Renal pelvis (tissue), 4 donors: ENCODE data around the gene ZNRF1. TPM values are rescaled to one million over a fixed set of nuclear protein-coding genes. Genes with fewer than 3 reads are reported as not detected.
"Not testable (repeated sequence)": the region's sequence is repeated elsewhere in the genome, so short reads cannot be mapped to it uniquely, and the experiment has no call there.

ENCODE experiments used
- DNase-seq: peaks from one replicate; pipeline ENCODE4 v3.0.0-alpha.2; 2013
- polyA plus RNA-seq, 3 donors: library from polyadenylated mRNA; unstranded; fragments of 120-200 nt; gene quantifications; one replicate each; pipeline ENCODE4 v1.2.1, GENCODE V29; 2013; ENCODE audit not compliant: insufficient read length in 3 of 3

Gene ZNRF1
- polyA plus RNA-seq, 3 donors = 29.4 to 37.3 (median 34.9) TPM

- no peak for DNase-seq
These were observed 112.7 kb downstream of the ZNRF1 start for GRCh38 chr16:75111514-75111940.

- no peak for DNase-seq
These were observed 113.3 kb downstream of the ZNRF1 start for GRCh38 chr16:75111961-75112733.

- no peak for DNase-seq
These were observed 114.1 kb downstream of the ZNRF1 start for GRCh38 chr16:75112734-75113491.

DNA sequence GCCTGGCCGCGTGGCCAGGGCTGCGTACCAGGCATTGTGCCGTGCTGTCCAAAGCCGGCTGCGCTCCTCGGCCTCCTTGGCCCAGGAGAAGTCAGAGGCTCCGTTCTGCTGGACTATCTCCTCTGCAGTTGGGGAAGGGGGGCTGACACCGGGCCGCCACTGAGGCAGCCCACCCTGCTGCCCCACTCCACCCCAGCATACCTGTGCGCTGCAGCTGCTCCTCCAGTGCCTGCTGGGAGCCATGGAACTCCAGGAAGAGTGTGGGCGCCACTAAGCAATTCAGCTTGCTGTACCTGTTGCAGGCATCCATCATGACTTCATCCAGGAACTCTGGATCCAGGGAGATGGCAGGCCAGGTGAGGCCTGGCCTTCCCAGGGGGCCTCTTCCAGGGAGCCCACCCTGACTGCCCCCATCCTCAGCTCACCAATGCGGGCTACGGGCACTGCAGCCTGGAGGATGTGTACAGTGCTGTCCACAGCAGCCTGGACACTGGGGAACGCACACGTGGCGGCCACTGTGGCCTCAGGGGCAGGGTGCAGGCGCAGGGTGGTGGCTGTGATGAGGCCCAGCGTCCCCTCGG, 114.8 kb downstream of the ZNRF1 start:
- no peak for DNase-seq

GRCh38 chr16:75114179-75114945, 115.5 kb downstream of the ZNRF1 start:
- DNase-seq = no peak

- no peak for DNase-seq
These were observed 116.4 kb downstream of the ZNRF1 start for GRCh38 chr16:75114946-75115825.

GRCh38 chr16:75116081-75116910, 117.5 kb downstream of the ZNRF1 start, which contains the start of gene LDHD:
LDHD (minus strand) TSS chr16:75116780; CDS start chr16:75116720, 60 bp downstream.
- no peak for DNase-seq

DNA sequence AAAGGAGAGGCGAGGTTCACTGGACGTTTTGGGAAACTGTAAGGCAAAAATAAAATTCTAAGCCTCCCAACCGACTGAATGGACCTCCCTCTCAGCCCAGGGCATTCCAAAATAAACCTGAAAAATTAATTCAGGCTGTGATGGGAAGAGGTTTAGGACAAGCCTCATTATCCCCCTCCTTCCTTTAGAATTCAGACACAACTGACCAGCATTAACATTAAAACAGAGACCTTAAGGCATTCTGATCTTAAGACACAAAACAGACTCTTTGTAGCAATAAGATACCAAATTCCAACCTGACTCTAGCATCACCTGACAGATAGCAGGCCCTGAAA, 118.1 kb downstream of the ZNRF1 start:
- DNase-seq = no peak

DNA sequence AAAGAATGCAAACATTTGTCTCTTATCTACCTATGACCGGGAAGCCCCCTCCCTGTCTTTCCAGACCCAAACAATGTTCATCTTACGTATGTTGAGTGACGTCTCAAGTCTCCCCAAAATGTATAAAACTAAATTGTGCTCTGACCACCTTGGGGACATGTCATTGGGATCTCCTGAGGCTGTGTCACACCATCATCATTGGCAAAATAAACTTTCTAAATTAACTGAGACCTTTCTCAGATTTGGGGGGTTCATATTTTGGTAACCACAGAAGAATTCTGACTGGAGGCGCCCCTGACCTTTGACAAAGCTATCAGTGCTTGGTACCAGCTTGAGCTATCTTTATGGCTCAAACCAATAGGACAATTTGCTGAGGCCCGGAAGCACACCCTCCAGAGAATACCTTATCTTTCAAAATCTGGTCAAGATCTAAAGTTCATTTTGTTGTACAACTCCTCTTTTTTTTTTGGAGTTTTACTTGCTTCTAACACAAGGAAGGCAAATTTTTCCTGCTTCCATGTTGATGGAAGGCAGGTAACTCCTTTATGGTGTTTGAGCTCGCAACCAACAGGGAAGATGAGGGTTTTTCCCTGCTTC, 120.2 kb downstream of the ZNRF1 start:
- no peak for DNase-seq

GRCh38 chr16:75120253-75120652, 121.4 kb downstream of the ZNRF1 start:
- DNase-seq = no peak

DNA sequence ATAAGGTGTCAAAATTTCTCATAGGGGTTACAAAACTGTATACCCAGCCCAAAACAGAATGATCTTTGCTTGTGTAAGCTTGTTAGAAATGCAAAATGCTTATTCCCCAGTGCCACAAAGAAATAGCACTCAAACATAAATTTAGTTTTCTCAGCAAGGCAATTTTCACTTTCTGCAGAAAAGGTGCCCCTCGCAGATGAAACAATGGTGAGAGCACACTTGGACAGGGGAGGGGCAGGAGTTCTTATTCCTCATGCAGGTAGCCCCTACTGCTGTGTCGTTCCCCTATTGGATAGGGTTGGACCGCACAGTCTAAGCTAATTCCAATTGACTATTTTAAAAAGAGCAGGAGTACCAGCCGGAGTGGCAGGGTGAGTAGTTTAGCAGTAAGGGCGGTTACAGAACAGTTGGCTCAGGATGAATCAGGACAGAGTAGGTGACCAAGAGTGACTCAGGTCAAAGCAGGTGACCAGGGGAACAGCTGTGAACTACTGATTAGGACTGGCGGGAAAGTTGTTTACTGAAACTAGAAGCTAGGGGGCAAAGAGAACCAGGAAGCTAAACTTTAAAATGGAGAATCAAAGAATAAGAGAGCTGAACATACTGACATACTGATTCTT, 123.2 kb downstream of the ZNRF1 start:
- no peak for DNase-seq

GRCh38 chr16:75122609-75123008, 123.8 kb downstream of the ZNRF1 start:
- no peak for DNase-seq

DNA sequence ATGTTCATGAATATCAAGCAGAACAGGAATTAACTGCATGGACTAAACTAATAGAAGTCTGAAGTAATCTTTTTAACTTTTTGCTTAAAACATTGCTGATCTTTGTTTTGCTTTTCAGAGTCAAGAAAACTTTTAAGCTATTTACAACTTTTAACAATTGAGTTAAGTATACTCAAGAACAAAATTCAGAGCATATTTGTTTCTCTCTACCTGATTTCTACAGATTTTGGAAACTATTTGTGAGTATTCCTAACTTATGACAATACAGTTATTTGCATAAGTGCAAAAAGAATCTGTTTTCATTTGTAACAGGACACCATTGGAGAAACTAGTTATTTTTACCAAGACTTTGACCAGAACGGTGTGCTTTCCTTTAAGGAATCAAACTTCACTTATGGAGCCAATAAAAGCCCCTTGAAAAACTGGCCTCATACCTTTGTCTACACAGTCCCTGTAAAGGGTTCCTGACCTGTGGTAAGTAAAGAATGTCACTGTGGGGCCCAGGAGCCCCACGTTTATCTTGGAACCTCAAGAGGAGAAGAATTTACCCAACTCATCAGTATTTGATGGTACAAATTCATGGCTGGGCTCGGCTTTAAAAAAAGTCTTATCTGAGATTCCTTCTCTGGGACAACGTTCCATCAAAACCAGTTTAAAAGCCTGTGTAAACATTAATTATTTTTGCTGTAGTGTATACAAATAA, 129.0 kb downstream of the ZNRF1 start:
- no peak for DNase-seq

- not testable (repeated sequence) for DNase-seq
These were observed 130.8 kb downstream of the ZNRF1 start for GRCh38 chr16:75129421-75130149.

DNA sequence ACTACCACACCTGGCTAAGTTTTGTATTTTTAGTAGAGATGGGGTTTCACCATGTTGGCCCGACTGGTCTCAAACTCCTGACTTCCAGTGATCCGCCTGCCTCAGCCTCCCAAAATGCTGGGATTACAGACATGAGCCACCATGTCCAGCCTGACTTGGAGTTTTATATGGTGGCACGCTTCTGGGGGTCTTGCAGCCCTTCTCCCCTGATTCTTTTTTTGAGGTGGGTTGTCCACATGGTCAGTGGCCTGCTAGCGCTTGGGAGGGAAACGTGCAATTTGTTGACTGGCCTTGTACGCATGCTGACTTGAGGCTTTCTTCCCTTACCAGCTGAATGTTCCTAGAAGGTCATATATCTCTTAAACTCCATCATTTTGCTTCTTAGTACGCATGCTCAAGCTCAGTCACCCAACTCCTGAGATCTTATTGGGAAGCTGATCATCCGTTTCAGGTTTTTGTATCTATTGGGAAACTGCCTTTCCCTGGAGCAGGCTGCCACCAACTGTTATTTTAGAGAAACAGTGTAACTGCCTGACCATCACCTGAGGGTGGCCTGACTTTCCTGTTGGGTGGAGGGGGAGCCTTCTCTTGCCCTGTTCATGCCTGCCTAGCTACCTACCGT, 131.4 kb downstream of the ZNRF1 start:
- DNase-seq = no peak

DNA sequence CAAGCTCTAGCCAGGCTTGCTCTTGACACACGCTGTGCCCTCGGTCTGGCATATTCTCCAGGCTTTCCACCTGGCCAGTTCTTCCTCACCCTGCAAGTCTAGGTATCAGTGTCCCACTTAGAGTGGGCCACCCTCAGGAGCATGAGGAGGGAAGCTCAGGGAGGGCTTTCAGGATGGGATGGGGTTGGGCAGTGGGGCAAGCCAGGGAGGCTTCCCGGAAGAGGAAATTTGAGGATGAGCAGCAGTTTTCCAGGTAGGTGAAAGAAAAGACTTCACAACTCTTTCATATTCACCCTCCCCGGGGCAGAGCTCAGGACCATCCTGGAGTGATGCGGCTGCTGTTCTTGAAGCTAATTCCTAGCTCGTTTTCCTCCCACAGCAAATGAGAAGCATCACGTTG, 132.3 kb downstream of the ZNRF1 start:
- DNase-seq = no peak

DNA sequence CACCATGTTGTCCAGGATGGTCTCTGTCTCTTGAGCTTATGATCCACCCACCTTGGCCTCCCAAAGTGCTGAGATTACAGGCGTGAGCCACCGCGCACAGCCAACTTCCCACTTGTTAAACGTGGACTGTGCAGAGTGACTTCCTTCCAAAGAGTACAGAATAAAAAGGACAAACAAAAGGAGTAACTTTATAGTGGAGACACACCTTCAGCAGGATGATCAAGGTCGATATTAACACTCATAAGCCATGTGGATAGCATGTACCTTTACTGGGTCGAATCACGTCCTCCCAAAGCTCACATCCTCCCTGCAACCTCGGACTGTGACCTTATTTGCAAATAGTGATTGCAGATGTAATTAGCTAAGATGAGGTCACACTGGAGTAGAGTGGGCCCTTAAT, 139.4 kb downstream of the ZNRF1 start:
- DNase-seq = no peak
